HG03095 (cell line): ENCODE data around the gene ZBTB48.

ENCODE experiments used
- ATAC-seq: cut with Tn5 transposase; IDR thresholded peaks from one replicate; pipeline ENCODE4 v1.9.1; 2021; ENCODE audit warnings: moderate library complexity; ENCODE audit not compliant: unreplicated experiment

ZBTB48 gene

GRCh38 chr1:6603915-6604558 is 24.2 kb downstream of the ZBTB48 start:
- ATAC-seq = no peak

- peak; percentile 26 for ATAC-seq
Measured at GRCh38 chr1:6612641-6613360, 33.0 kb downstream of the ZBTB48 start.

- peak; percentile 88 for ATAC-seq
Measured at GRCh38 chr1:6613361-6614018, 33.7 kb downstream of the ZBTB48 start, which contains the start of gene PHF13. Gene PHF13 (plus strand): TSS chr1:6613731. CDS start chr1:6614067, 336 bp downstream.

GRCh38 chr1:6614019-6614928 is 34.5 kb downstream of the ZBTB48 start:
- ATAC-seq = no peak

- ATAC-seq = no peak
Measured at GRCh38 chr1:6614929-6615785, 35.4 kb downstream of the ZBTB48 start.

GRCh38 chr1:6619045-6619444 is 39.3 kb downstream of the ZBTB48 start:
- no peak for ATAC-seq

- no peak for ATAC-seq
Measured at GRCh38 chr1:6621429-6622391, 41.9 kb downstream of the ZBTB48 start.

- ATAC-seq = no peak
Measured at GRCh38 chr1:6622396-6623152, 42.8 kb downstream of the ZBTB48 start.

GRCh38 chr1:6623269-6623965 is 43.6 kb downstream of the ZBTB48 start:
- ATAC-seq = no peak

- ATAC-seq = peak; percentile 74
Measured at GRCh38 chr1:6624710-6625583, 45.2 kb downstream of the ZBTB48 start, which contains the start of gene THAP3. Gene THAP3 (plus strand): TSS chr1:6624868. CDS start chr1:6625219, 351 bp downstream.

GRCh38 chr1:6625584-6626149 is 45.9 kb downstream of the ZBTB48 start:
- ATAC-seq = no peak

- ATAC-seq = no peak
Measured at GRCh38 chr1:6627031-6627430, 47.2 kb downstream of the ZBTB48 start.

GRCh38 chr1:6627841-6628545 is 48.2 kb downstream of the ZBTB48 start:
- no peak for ATAC-seq

GRCh38 chr1:6628971-6629479 is 49.2 kb downstream of the ZBTB48 start:
- no peak for ATAC-seq

GRCh38 chr1:6630027-6630426 is 50.2 kb downstream of the ZBTB48 start:
- ATAC-seq = no peak
